ENCODE results near the gene SPRYD7. TPM values are rescaled to one million over a fixed set of nuclear protein-coding genes. Genes with fewer than 3 reads are reported as not detected.

Gene SPRYD7
- total RNA-seq, 1 donor from 2014 or later = 4.9 TPM

- no peaks in the 10 kb centered on the region for H3K9me3 Mint-ChIP-seq (ENCODE audit: unreplicated experiment)
- DNase-seq (ENCODE audit: extremely low spot score, unreplicated experiment) = no peak
- H3K36me3 Mint-ChIP-seq (ENCODE audit: unreplicated experiment) = no peaks in the 10 kb centered on the region
- TF ChIP-seq CTCF (IDR thresholded peaks at IDR 0.05) = no peak
- no peak overlapping the region for H3K4me3 Mint-ChIP-seq (ENCODE audit: unreplicated experiment)
- H3K4me1 Mint-ChIP-seq (ENCODE audit: unreplicated experiment) = peaks cover 19% of the 10 kb centered on the region
- H3K27me3 Mint-ChIP-seq (ENCODE audit: unreplicated experiment) = no peaks in the 10 kb centered on the region
- H3K27ac Mint-ChIP-seq (ENCODE audit: unreplicated experiment) = no peak overlapping the region
These were observed 2.6 kb downstream of the SPRYD7 start for GRCh38 chr13:49933511-49933910.

GRCh38 chr13:49932868-49933267 lies 3.3 kb downstream of the SPRYD7 start:
- TF ChIP-seq CTCF (IDR thresholded peaks at IDR 0.05) = no peak
- no peak for DNase-seq (ENCODE audit: extremely low spot score, unreplicated experiment)
- Mint-ChIP-seq H3K27me3 (ENCODE audit: unreplicated experiment) (no peaks in the 10 kb centered on the region), H3K4me3 (ENCODE audit: unreplicated experiment) (no peak overlapping the region), H3K9me3 (ENCODE audit: unreplicated experiment) (no peaks in the 10 kb centered on the region), H3K4me1 (ENCODE audit: unreplicated experiment) (peaks cover 19% of the 10 kb centered on the region), H3K36me3 (ENCODE audit: unreplicated experiment) (peaks cover 1% of the 10 kb centered on the region), H3K27ac (ENCODE audit: unreplicated experiment) (no peak overlapping the region)

DNA sequence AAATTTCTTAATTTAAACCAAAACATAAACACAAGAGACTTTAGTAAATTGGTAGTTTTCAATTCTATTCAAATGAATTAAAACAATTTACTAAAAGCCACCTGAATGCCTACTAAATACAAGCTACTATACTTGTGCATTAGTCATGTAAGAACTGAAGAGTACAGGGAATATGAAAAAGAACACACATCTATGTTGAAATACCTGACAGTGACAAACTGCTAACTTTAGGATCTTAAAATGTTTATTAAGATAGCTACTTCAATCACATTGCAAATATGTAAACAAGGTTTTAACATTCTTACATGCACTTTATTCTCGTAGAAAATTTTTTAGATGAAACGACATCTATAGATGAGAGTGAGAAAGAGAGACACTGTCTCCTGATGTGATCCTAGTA lies 4.1 kb downstream of the SPRYD7 start:
- no peak for TF ChIP-seq CTCF (IDR thresholded peaks at IDR 0.05)
- no peak for DNase-seq (ENCODE audit: extremely low spot score, unreplicated experiment)
- Mint-ChIP-seq H3K27ac (ENCODE audit: unreplicated experiment) (no peak overlapping the region), H3K9me3 (ENCODE audit: unreplicated experiment) (no peaks in the 10 kb centered on the region), H3K4me1 (ENCODE audit: unreplicated experiment) (peaks cover 19% of the 10 kb centered on the region), H3K4me3 (ENCODE audit: unreplicated experiment) (no peak overlapping the region), H3K27me3 (ENCODE audit: unreplicated experiment) (no peaks in the 10 kb centered on the region), H3K36me3 (ENCODE audit: unreplicated experiment) (peaks cover 4% of the 10 kb centered on the region)

GRCh38 chr13:49927755-49928154 lies 8.4 kb downstream of the SPRYD7 start:
- Mint-ChIP-seq H3K36me3 (ENCODE audit: unreplicated experiment) (peaks cover 11% of the 10 kb centered on the region), H3K4me3 (ENCODE audit: unreplicated experiment) (no peak overlapping the region), H3K27me3 (ENCODE audit: unreplicated experiment) (no peaks in the 10 kb centered on the region), H3K4me1 (ENCODE audit: unreplicated experiment) (peaks cover 9% of the 10 kb centered on the region), H3K27ac (ENCODE audit: unreplicated experiment) (no peak overlapping the region), H3K9me3 (ENCODE audit: unreplicated experiment) (no peaks in the 10 kb centered on the region)
- TF ChIP-seq CTCF (IDR thresholded peaks at IDR 0.05) = no peak
- no peak for DNase-seq (ENCODE audit: extremely low spot score, unreplicated experiment)

DNA sequence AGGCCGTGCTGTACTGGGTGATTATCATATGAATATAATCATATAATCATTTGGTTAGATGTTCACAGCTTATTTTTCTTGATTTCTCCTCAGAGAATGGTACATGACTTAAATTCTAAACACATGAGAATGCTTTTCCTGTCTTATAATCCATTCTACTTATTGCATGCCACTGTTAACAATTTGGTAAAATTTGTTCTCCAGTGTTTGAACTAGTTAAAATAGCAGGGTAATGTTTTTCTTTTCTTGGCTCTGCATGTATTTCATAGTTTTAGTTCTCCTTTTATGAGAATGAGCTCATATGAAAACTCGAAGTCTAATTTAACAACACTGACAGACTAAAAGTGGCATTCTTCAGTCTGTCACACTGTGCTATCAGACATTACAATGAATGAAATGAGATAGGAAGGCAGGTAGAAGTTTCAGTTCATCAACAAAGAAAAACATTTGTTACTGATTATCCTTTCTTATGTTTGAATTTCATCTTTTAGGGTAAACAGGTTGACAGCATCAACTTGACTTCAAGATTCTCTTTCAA lies 10.2 kb downstream of the SPRYD7 start:
- H3K27me3 Mint-ChIP-seq (ENCODE audit: unreplicated experiment) = no peaks in the 10 kb centered on the region
- no peak overlapping the region for H3K4me3 Mint-ChIP-seq (ENCODE audit: unreplicated experiment)
- no peak overlapping the region for H3K27ac Mint-ChIP-seq (ENCODE audit: unreplicated experiment)
- no peak for TF ChIP-seq CTCF (IDR thresholded peaks at IDR 0.05)
- peaks cover 21% of the 10 kb centered on the region for H3K36me3 Mint-ChIP-seq (ENCODE audit: unreplicated experiment)
- no peak for DNase-seq (ENCODE audit: extremely low spot score, unreplicated experiment)
- H3K4me1 Mint-ChIP-seq (ENCODE audit: unreplicated experiment) = peaks cover 6% of the 10 kb centered on the region
- H3K9me3 Mint-ChIP-seq (ENCODE audit: unreplicated experiment) = no peaks in the 10 kb centered on the region

Measured in osteocyte (in vitro differentiated cells).